Hepatocyte (in vitro differentiated cells): Measurements from ENCODE around the gene RPS24. TPM values are rescaled to one million over a fixed set of nuclear protein-coding genes. Genes with fewer than 3 reads are reported as not detected.

ENCODE experiments used
- DNase-seq: peaks from one replicate; pipeline ENCODE4 v3.0.0-alpha.2; 2016; ENCODE audit warnings: low spot score
- H2AFZ ChIP-seq: fragments of 200-600 bp; sonication (generic); 2 replicates; pipeline ENCODE4 v1.6.0; 2016; ENCODE audit warnings: antibody characterized with exemption, mild to moderate bottlenecking
- H3K27ac ChIP-seq: fragments of 200-600 bp; sonication (generic); 2 replicates; pipeline ENCODE4 v1.5.1; 2016; ENCODE audit warnings: mild to moderate bottlenecking
- H3K27me3 ChIP-seq: fragments of 200-600 bp; sonication (generic); 2 replicates; pipeline ENCODE4 v1.6.1; 2016
- H3K36me3 ChIP-seq: fragments of 200-600 bp; sonication (generic); replicated peaks from 2 replicates; pipeline ENCODE4 v1.5.1; 2016; ENCODE audit warnings: low read depth; ENCODE audit not compliant: insufficient read depth
- H3K4me1 ChIP-seq: fragments of 200-600 bp; sonication (generic); 2 replicates; pipeline ENCODE4 v1.5.1; 2016; ENCODE audit warnings: mild to moderate bottlenecking, moderate library complexity; ENCODE audit not compliant: insufficient read depth
- H3K4me2 ChIP-seq: fragments of 200-600 bp; sonication (generic); 2 replicates; pipeline ENCODE4 v1.6.0; 2016
- H3K4me3 ChIP-seq: fragments of 200-600 bp; sonication (generic); 2 replicates; pipeline ENCODE4 v1.5.1; 2016; ENCODE audit warnings: mild to moderate bottlenecking
- H3K79me2 ChIP-seq: fragments of 200-600 bp; sonication (generic); 2 replicates; pipeline ENCODE4 v1.6.0; 2017; ENCODE audit warnings: mild to moderate bottlenecking
- H3K9me2 ChIP-seq: fragments of 200-600 bp; sonication (generic); replicated peaks from 2 replicates; pipeline ENCODE4 v1.6.0; 2017; ENCODE audit warnings: mild to moderate bottlenecking; ENCODE audit not compliant: insufficient read depth
- H3K9me3 ChIP-seq: fragments of 200-600 bp; sonication (generic); 2 replicates; pipeline ENCODE4 v1.5.1; 2016; ENCODE audit warnings: low read depth, mild to moderate bottlenecking
- H4K20me1 ChIP-seq: fragments of 200-600 bp; sonication (generic); 2 replicates; pipeline ENCODE4 v1.6.0; 2016; ENCODE audit warnings: mild to moderate bottlenecking; ENCODE audit not compliant: insufficient read depth, poor library complexity, severe bottlenecking
- CTCF ChIP-seq: fragments of 200-600 bp; sonication (generic); IDR thresholded peaks from 2 replicates; pipeline ENCODE4 v1.5.1; 2016; ENCODE audit warnings: antibody characterized with exemption, mild to moderate bottlenecking; ENCODE audit not compliant: poor library complexity
- EZH2 ChIP-seq: fragments of 200-600 bp; sonication (generic); IDR thresholded peaks from 2 replicates; pipeline ENCODE4 v1.6.1; 2016; ENCODE audit warnings: antibody characterized with exemption, mild to moderate bottlenecking, borderline replicate concordance
- EZH2phosphoT487 ChIP-seq: fragments of 200-600 bp; sonication (generic); IDR thresholded peaks from one replicate; pipeline ENCODE4 v1.6.1; 2018; ENCODE audit warnings: antibody characterized with exemption, mild to moderate bottlenecking, low read depth, moderate library complexity; ENCODE audit not compliant: unreplicated experiment, severe bottlenecking
- WGBS: methylation state at CpG from one replicate; pipeline ENCODE4 v1.1.6; 2016; ENCODE audit warnings: low lambda C conversion rate; ENCODE audit errors: missing lambda C conversion rate; 5-methylcytosine and 5-hydroxymethylcytosine counted together
- polyA plus RNA-seq: library from polyadenylated mRNA; unstranded; fragments of >200 nt; fragmentation: Nextera tagmentation; extraction: Ambion mirVana; gene quantifications from 2 replicates; pipeline ENCODE4 v1.2.1, GENCODE V29; 2016
- total RNA-seq: library from RNA; depleted of rRNA; stranded (reverse); fragments of >200 nt; gene quantifications from 2 replicates; pipeline ENCODE4 v1.2.3, GENCODE V29; 2014

RPS24 gene
- total and polyA plus RNA-seq, 2 experiments from 2014 or later = 391 to 2,225 TPM

DNA sequence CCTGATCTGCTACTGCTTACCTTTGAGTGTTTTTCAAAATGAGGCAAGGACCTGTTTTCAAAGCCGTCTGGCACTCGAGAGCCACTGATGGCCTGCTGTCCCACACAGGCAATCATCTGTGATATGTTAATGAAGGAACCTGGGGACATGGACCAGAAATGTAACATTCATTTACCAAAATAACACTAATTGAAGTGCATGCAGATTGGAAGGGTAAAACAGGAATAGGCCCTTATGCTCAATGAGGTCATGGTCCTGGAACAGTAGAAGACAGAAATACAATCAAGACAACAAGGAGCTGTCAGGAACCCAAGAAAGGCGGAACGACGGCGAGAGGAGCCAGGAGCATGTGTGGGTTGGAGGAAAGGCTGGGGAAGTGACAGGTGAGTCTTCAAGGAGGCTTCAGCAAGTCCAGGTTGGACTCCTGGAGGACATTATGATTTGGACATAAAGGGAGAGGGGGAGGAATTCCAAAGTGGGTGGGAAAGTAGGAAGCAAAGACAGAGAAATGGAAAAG, 32.6 kb upstream of the RPS24 start:
- Histone ChIP-seq H3K9me2 (no peaks in the 10 kb centered on the region), H3K4me3 (no peak overlapping the region), H3K79me2 (no peaks in the 10 kb centered on the region), H3K27ac (no peak overlapping the region), H3K4me1 (no peaks in the 10 kb centered on the region), H4K20me1 (no peaks in the 10 kb centered on the region), H3K9me3 (no peaks in the 10 kb centered on the region), H3K36me3 (peaks cover 3% of the 10 kb centered on the region), H2AFZ (no peak overlapping the region), H3K4me2 (no peak overlapping the region), H3K27me3 (no peaks in the 10 kb centered on the region)
- TF ChIP-seq EZH2 (no peak), CTCF (no peak), EZH2phosphoT487 (no peak)
- 96% methylated on average over 6 of the region's 6 CpGs for WGBS
- DNase-seq = no peak

- no peaks in the 10 kb centered on the region for H3K9me3 ChIP-seq
- H4K20me1 ChIP-seq = no peaks in the 10 kb centered on the region
- no peak for DNase-seq
- no peak for TF ChIP-seq EZH2phosphoT487
- peaks cover 3% of the 10 kb centered on the region for H3K36me3 ChIP-seq
- H2AFZ ChIP-seq = no peak overlapping the region
- H3K4me1 ChIP-seq = no peaks in the 10 kb centered on the region
- 96% methylated on average over 4 of the region's 4 CpGs for WGBS
- H3K4me3 ChIP-seq = no peak overlapping the region
- no peak overlapping the region for H3K4me2 ChIP-seq
- H3K9me2 ChIP-seq = no peaks in the 10 kb centered on the region
- H3K79me2 ChIP-seq = no peaks in the 10 kb centered on the region
- no peak overlapping the region for H3K27ac ChIP-seq
- no peaks in the 10 kb centered on the region for H3K27me3 ChIP-seq
These were observed 30.9 kb upstream of the RPS24 start for GRCh38 chr10:78002541-78003288.

DNA sequence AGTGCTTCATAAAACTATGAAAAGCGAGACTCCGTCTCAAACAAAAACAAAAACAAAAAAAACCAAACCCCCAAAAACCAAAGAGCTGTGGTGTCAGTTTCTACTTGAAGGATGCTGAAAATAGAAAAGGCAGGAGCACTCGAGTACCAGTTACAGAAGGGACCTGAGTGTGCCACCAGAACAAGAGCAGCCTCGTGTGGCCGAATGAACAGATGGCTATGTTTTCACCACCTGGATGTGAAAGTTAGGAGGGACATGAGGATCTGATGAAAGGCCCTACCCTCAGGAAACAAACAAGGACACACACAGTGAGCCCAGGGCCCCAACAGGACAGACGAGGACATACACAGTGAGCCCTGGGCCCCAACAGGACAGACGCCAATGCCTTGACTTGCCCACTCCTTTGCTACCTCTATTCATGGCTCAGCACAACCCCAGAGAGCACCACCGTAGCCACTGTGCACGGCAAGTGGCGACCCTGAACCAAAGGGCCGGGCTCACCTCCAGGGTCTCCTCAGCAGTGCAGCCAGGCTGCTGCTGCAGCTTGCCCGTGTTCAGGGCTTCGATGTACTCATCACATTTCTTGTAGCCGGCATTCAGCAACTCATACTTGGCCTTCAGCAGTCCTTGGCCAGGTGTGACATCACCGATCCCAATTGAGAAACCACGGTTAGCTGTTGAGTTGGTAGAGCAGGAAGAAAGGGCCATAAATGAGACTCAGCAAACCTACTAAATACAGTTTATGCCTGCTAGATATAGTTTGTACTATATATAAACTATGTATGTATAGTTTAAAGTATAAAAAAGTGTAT, 29.2 kb upstream of the RPS24 start:
- no peaks in the 10 kb centered on the region for H4K20me1 ChIP-seq
- no peak overlapping the region for H3K27ac ChIP-seq
- DNase-seq = no peak
- H3K27me3 ChIP-seq = no peaks in the 10 kb centered on the region
- H3K4me3 ChIP-seq = no peak overlapping the region
- no peaks in the 10 kb centered on the region for H3K9me3 ChIP-seq
- H3K4me1 ChIP-seq = no peaks in the 10 kb centered on the region
- TF ChIP-seq EZH2 (no peak), CTCF (no peak), EZH2phosphoT487 (no peak)
- no peaks in the 10 kb centered on the region for H3K79me2 ChIP-seq
- H3K4me2 ChIP-seq = no peak overlapping the region
- H3K9me2 ChIP-seq = no peaks in the 10 kb centered on the region
- 92% methylated on average over 16 of the region's 16 CpGs for WGBS
- peaks cover 3% of the 10 kb centered on the region for H3K36me3 ChIP-seq
- no peak overlapping the region for H2AFZ ChIP-seq

- DNase-seq = no peak
- WGBS = 100% methylated on average over 1 of the region's 1 CpG
- no peak overlapping the region for H2AFZ ChIP-seq
- H4K20me1 ChIP-seq = no peaks in the 10 kb centered on the region
- H3K79me2 ChIP-seq = no peaks in the 10 kb centered on the region
- H3K4me1 ChIP-seq = no peaks in the 10 kb centered on the region
- no peaks in the 10 kb centered on the region for H3K27me3 ChIP-seq
- H3K27ac ChIP-seq = no peak overlapping the region
- TF ChIP-seq EZH2phosphoT487 (no peak), EZH2 (no peak), CTCF (no peak)
- no peaks in the 10 kb centered on the region for H3K9me2 ChIP-seq
- no peaks in the 10 kb centered on the region for H3K9me3 ChIP-seq
- H3K4me3 ChIP-seq = no peak overlapping the region
- H3K4me2 ChIP-seq = no peak overlapping the region
- no peaks in the 10 kb centered on the region for H3K36me3 ChIP-seq
These were observed 26.5 kb upstream of the RPS24 start for GRCh38 chr10:78007172-78007571.
